GM23248 (cell line): ENCODE data around the gene MED12L.

Source experiments
- EZH2 ChIP-seq: fragments of 200-600 bp; sonication (generic); IDR thresholded peaks from 2 replicates; pipeline ENCODE4 v1.6.1; 2018; ENCODE audit warnings: antibody characterized with exemption, mild to moderate bottlenecking; ENCODE audit not compliant: insufficient read depth, poor library complexity, severe bottlenecking
- EZH2phosphoT487 ChIP-seq: fragments of 200-600 bp; sonication (generic); IDR thresholded peaks from 2 replicates; pipeline ENCODE4 v1.6.1; 2018; ENCODE audit warnings: antibody characterized with exemption, moderate library complexity, mild to moderate bottlenecking, low read depth; ENCODE audit not compliant: insufficient read depth

DNA sequence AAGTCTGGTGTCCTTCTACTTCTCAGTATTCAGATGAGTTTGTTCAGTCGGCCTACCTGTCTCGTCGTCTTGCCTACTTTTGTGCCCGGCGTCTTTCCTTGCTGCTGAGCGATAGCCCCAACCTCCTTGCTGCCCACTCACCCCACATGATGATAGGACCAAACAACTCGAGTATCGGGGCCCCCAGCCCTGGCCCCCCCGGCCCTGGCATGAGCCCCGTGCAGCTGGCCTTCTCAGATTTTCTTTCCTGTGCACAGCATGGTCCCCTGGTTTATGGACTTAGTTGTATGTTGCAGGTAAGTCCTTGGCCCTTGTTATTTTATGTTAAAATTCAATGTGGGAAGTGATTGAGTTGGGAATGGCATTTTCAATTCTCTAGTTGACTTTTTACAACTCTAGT is 74.3 kb downstream of the MED12L start:
- no peak for TF ChIP-seq EZH2
- no peak for TF ChIP-seq EZH2phosphoT487
